Cardiac fibroblast (primary cell): ENCODE data around the gene NPDC1.

Experiments
- DNase-seq, 2 donors: peaks; one replicate each; pipeline versions ENCODE4 v3.0.0 to v3.0.0-alpha.2; 2010; ENCODE audit warnings: low read depth in 2 of 2
- H3K4me3 ChIP-seq, 2 donors: replicated peaks in 1 of 2; 1 replicate in 1 of 2; 2 replicates in 1 of 2; pipeline ENCODE4 v1.5.1; 2011; ENCODE audit warnings: low read depth in 2 of 2, low read length in 2 of 2, mild to moderate bottlenecking in 2 of 2, moderate library complexity in 1 of 2
- TF ChIP-seq, protein P1 (sequence below): IDR thresholded peaks from one replicate; pipeline ENCODE4 v1.5.1; 2011; ENCODE audit warnings: low read depth, mild to moderate bottlenecking, low read length, inconsistent platforms

NPDC1 gene

DNA sequence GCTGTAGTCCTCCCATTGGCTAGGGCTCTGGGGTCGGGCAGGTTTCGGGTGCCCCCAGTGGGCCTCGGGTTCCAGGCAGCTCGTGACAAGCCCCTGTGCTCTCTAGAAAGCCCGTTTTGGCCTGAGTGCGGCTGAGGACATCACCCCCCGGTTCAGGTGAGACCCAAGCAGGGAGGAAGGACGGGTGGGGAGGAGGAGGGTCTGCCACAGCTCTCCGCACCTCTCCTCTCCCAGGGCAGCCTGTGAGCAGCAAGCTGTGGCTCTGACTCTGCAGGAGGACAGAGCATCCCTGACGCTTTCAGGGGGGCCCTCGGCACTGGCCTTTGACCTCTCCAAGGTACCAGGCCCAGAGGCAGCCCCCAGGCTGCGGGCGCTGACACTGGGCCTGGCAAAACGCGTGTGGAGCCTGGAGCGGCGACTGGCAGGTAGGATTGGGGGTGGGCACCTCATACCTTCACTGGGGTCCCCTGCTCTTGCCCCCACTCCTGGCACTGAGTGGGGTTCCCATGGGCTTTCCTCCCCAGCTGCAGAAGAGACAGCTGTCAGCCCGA is 53.1 kb downstream of the NPDC1 start:
- TF ChIP-seq, protein P1, sequence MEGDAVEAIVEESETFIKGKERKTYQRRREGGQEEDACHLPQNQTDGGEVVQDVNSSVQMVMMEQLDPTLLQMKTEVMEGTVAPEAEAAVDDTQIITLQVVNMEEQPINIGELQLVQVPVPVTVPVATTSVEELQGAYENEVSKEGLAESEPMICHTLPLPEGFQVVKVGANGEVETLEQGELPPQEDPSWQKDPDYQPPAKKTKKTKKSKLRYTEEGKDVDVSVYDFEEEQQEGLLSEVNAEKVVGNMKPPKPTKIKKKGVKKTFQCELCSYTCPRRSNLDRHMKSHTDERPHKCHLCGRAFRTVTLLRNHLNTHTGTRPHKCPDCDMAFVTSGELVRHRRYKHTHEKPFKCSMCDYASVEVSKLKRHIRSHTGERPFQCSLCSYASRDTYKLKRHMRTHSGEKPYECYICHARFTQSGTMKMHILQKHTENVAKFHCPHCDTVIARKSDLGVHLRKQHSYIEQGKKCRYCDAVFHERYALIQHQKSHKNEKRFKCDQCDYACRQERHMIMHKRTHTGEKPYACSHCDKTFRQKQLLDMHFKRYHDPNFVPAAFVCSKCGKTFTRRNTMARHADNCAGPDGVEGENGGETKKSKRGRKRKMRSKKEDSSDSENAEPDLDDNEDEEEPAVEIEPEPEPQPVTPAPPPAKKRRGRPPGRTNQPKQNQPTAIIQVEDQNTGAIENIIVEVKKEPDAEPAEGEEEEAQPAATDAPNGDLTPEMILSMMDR = no peak
- DNase-seq = no peak
- H3K4me3 ChIP-seq = peak overlapping the region; percentile 71 to 73

DNA sequence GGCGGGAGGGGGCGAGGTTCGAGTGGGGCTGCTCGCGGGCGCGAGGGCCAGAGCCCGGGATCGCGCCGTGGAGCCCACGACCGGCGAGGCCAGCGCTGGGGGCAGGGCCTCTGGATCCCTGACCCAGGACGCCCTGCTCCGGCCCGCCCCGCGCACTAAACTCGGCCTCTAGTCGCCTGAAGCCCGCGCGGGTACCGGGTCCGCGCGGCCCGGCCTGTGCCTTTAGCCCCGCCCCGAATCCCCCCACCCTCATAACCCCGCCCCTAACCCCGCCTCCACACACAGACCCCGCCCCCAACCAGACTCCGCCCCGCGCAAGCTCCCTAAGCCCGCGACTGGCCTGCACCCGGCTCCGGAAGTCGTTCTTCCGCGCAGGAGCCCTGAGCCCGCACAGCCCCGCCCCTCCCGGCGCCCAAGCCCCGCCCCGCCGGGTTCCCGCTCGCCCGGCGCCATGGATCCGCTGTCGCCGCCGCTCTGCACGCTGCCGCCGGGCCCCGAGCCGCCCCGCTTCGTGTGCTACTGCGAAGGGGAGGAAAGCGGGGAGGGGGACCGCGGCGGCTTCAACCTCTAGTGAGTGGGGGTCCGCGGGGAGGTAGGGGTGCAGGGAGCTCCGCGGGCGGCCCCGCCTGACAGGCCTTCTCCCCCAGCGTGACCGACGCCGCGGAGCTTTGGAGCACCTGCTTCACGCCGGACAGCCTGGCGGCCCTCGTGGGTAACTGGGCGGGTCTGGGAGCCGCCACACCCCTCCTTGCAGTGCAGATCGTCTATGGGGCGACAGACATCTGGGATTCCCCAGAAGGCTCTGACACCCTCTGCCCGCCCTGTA is 53.8 kb downstream of the NPDC1 start, which contains the start of gene PAXX:
PAXX (plus strand) TSS at position 430 of the 826 bp plus-strand sequence; CDS start at position 452, 22 bp downstream.
- DNase-seq = peak; percentile 88 to 94
- TF ChIP-seq, protein P1 = no peak
- peak within 1 kb of the TSS; percentile 71 to 73 for H3K4me3 ChIP-seq

DNA sequence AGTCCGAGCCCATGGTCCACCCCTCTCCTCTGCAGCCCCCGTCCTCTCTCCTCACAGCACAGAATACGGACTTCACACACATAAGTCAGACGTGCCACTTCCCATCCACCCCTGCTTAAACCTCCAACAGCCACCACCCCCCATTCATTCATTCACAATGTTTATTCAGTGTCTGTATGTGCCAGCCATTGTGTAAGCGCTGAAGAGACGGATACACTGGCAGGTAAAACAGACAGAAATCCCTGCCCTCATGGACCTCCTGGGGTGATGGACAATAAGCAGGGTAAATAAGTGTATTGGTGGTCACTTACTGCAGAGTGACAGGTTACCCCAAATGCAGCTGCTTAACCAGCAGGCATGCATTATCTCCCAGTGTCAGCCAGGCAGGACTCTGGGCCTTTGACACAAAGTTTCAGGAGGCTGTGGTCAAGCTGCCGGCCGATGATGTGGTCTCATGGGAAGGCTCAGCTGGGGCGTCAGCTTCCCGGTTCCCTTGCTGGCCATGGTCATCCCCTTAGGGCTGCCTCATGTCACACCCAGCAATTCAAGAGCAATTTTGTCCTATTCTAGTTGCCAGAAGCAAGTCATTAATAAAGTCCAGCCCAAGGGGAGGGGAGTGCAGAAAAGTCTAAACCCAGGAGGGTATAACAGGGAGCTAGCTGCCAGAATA is 55.6 kb downstream of the NPDC1 start:
- TF ChIP-seq, protein P1 = no peak
- H3K4me3 ChIP-seq = no peak overlapping the region
- no peak for DNase-seq
